ENCODE measurements around the gene EFCAB11. TPM values are rescaled to one million over a fixed set of nuclear protein-coding genes. Genes with fewer than 3 reads are reported as not detected.

Gene EFCAB11
- total and polyA plus RNA-seq, 2 donors (not counting 3 experiments of a cell fraction or from before 2014, with no cell fraction given): 2.8 to 6.3 TPM

DNA sequence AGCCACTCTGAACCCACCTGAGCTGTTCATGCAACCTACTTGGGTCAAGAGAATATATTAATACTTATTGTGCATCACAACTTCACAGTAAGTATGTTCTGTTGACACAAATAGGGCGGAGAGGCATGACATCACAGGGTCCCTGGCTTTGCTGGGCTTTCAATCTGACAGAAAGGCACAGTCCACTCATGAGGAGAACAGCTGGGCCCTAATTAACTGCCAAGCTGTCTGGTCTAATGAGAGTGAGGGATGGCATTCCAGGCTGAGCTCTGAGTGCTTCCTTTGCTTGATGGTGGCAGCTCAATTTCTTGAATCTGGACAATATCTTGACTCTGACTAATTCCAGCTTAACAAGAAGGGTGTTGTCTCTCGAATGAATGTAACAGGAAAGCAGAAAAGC lies 2.0 kb downstream of the EFCAB11 start:
- dilution Hi-C loops (cut with MboI; ENCODE audit: extremely low pct_ligation_motif_present, low sequenced_read_pairs) (no loop called here), intact Hi-C loops (cut with micrococcal nuclease) (no loop called here)
- Histone ChIP-seq H3K4me1 (ENCODE audit: control insufficient read depth, extremely low read depth, insufficient read depth, low read length) (peaks cover 24% of the 10 kb centered on the region), H3K4me3 (replicated peaks in 1 of 3; ENCODE audit: insufficient read depth in 1 of 3, low read depth in 1 of 3, low read length in 3 of 3) (no peak overlapping the region), H2AFZ (ENCODE audit: low read depth, low read length) (peak overlapping the region; percentile 34), H3K9me1 (replicated peaks; ENCODE audit: control insufficient read depth, extremely low read depth, insufficient read depth, low read length) (no peaks in the 10 kb centered on the region), H3K79me2 (ENCODE audit: control insufficient read depth, insufficient read depth, low read length) (peaks cover 11% of the 10 kb centered on the region), H3K9ac (replicated peaks; ENCODE audit: extremely low read depth, insufficient read depth, low read length) (no peak overlapping the region), H3K27me3 (ENCODE audit: control insufficient read depth in 2 of 2, insufficient read depth in 2 of 2, low read length in 2 of 2) (no peaks in the 10 kb centered on the region), H3K9me3 (replicated peaks; ENCODE audit: control insufficient read depth, insufficient read depth, low read length) (no peaks in the 10 kb centered on the region), H3K4me2 (ENCODE audit: insufficient read depth, low read length) (no peak overlapping the region), H3K36me3 (ENCODE audit: control insufficient read depth in 2 of 2, extremely low read depth in 1 of 2, insufficient read depth in 2 of 2, low read length in 2 of 2) (no peaks in the 10 kb centered on the region), H3K27ac (ENCODE audit: insufficient read depth, low read depth, low read length) (no peak overlapping the region), H4K20me1 (replicated peaks; ENCODE audit: control insufficient read depth, extremely low read depth, insufficient read depth, low read length) (no peaks in the 10 kb centered on the region)
- DNase-seq (ENCODE audit: low read depth, low spot score): no peak
- BruUV-seq (replicated peaks): no TSS peak
- TF ChIP-seq POLR2A (IDR thresholded peaks at IDR 0.05; ENCODE audit: low read depth, low read length) (no peak), GATA2 (IDR thresholded peaks at IDR 0.05; ENCODE audit: insufficient read depth, insufficient read length, low read depth, low read length) (no peak), JUN (IDR thresholded peaks at IDR 0.05; ENCODE audit: borderline replicate concordance, insufficient read depth, insufficient read length, low read depth) (no peak), POLR2AphosphoS5 (IDR thresholded peaks at IDR 0.05; ENCODE audit: insufficient read depth, low read depth, low read length) (no peak), FOS (IDR thresholded peaks at IDR 0.05; ENCODE audit: borderline replicate concordance, insufficient read depth, low read length) (no peak), MAX (IDR thresholded peaks at IDR 0.05; ENCODE audit: insufficient read depth, insufficient read length) (no peak), MYC (IDR thresholded peaks at IDR 0.05; ENCODE audit: low read depth, low read length) (no peak), EZH2 (IDR thresholded peaks at IDR 0.05; ENCODE audit: borderline replicate concordance, low read depth, low read length, severe bottlenecking) (no peak)
- TF ChIP-seq, protein P1, sequence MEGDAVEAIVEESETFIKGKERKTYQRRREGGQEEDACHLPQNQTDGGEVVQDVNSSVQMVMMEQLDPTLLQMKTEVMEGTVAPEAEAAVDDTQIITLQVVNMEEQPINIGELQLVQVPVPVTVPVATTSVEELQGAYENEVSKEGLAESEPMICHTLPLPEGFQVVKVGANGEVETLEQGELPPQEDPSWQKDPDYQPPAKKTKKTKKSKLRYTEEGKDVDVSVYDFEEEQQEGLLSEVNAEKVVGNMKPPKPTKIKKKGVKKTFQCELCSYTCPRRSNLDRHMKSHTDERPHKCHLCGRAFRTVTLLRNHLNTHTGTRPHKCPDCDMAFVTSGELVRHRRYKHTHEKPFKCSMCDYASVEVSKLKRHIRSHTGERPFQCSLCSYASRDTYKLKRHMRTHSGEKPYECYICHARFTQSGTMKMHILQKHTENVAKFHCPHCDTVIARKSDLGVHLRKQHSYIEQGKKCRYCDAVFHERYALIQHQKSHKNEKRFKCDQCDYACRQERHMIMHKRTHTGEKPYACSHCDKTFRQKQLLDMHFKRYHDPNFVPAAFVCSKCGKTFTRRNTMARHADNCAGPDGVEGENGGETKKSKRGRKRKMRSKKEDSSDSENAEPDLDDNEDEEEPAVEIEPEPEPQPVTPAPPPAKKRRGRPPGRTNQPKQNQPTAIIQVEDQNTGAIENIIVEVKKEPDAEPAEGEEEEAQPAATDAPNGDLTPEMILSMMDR (IDR thresholded peaks at IDR 0.05; ENCODE audit: extremely low read depth in 1 of 2, insufficient read depth in 1 of 2, low read depth in 1 of 2, low read length in 2 of 2): no peak
- ChIA-PET CTCF (interaction anchor here (0.9 to 6.4 kb wide), 5 partner anchors 9 to 26 kb away, joined by 3 to 93 read pairs (median 4); no protein-coding TSS in a partner anchor), POLR2A (interaction anchor here (0.6 kb wide), 1 partner anchor 921 kb away, joined by 6 read pairs; no protein-coding TSS in a partner anchor)
- FAIRE-seq: no peak

Measured in endothelial cell of umbilical vein (primary cell).